Heart left ventricle (tissue), 13 donors: ENCODE data around the gene RGS6.

Experiments used
- POLR2A ChIP-seq, 2 donors: fragments of 450-650 bp; IDR thresholded peaks; one replicate each; pipeline ENCODE4 v1.6.1; 2017; ENCODE audit warnings: antibody characterized with exemption in 2 of 2, mild to moderate bottlenecking in 2 of 2, moderate library complexity in 2 of 2
- TF ChIP-seq, protein P1 (sequence below), 12 donors: fragments of 200-600 bp; sonication (generic) in 4 of 12; IDR thresholded peaks; one replicate each; pipeline versions ENCODE4 v1.5.0 to v1.8.0; 2018 to 2022; ENCODE audit warnings: antibody characterized with exemption in 12 of 12, mild to moderate bottlenecking in 5 of 12
- donor health status: ischemic (EF 13 %, LVEDD 7.1; RV severe dilation, severe dysfunction).
- donor health status: DM: no; HTN: yes; CAD: no.
- donor health status: DM: no; HTN: no; CAD: no.
- donor health status: ischemic (EF 25% LVEDD 6.9; RV normal size, moderate dysfunction).
- donor health status: ischemic (EF 25% LVEDD 5.7; RV mildly dilated, moderate dysfunction).
- donor health status: ischemic (EF 35%, LVEDD 5.7; RV mildly dilated, moderate dysfunction).
- donor health status: nonischemic (EF 11% LVEDD 7.7; RV severe dilation, severe dysfunction).
- donor health status: DM: yes; HTN: yes; CAD: no.
- donor health status: PGD.
- donor health status: ischemic (EF 29% LVEDD 5.4; RV normal size, mild dysfunction).
- donor health status: nonischemic (EF 23%, LVEDD 6.1; RV moderate dilation, normal function).

- no peak for TF ChIP-seq POLR2A (IDR thresholded peaks at IDR 0.05)
- TF ChIP-seq, protein P1, sequence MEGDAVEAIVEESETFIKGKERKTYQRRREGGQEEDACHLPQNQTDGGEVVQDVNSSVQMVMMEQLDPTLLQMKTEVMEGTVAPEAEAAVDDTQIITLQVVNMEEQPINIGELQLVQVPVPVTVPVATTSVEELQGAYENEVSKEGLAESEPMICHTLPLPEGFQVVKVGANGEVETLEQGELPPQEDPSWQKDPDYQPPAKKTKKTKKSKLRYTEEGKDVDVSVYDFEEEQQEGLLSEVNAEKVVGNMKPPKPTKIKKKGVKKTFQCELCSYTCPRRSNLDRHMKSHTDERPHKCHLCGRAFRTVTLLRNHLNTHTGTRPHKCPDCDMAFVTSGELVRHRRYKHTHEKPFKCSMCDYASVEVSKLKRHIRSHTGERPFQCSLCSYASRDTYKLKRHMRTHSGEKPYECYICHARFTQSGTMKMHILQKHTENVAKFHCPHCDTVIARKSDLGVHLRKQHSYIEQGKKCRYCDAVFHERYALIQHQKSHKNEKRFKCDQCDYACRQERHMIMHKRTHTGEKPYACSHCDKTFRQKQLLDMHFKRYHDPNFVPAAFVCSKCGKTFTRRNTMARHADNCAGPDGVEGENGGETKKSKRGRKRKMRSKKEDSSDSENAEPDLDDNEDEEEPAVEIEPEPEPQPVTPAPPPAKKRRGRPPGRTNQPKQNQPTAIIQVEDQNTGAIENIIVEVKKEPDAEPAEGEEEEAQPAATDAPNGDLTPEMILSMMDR (IDR thresholded peaks at IDR 0.05): no peak
Observed at GRCh38 chr14:72253503-72253902, 321.3 kb downstream of the RGS6 start.
